ENCODE data around the gene OR1K1. TPM values are rescaled to one million over a fixed set of nuclear protein-coding genes. Genes with fewer than 3 reads are reported as not detected.

The OR1K1 gene
- total RNA-seq, 1 experiment from 2014 or later = not detected

DNA sequence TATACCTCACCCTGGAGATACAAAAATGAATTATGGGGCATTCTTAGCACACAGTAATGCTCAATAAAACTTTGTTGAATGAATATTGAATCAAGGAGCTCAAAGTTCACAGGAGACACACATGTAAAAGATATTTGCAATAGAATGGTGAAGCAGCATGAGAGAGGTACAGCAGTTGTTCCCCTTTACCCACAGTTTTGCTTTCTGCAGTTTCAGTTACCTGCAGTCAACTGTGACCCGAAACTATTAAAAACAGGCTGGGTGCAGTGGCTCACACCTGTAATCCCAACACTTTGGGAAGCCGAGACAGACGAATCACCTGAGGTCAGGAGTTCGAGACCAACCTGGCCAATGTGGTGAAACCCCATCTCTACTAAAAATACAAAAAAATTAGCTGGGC is 13.6 kb upstream of the OR1K1 start:
- POLR2A ChIA-PET (ENCODE audit: unreplicated experiment) = interaction anchor here (0.5 kb wide), 1 partner anchor 42 kb away, joined by 6 read pairs; no protein-coding TSS in a partner anchor
- Histone ChIP-seq H2AFZ (no peak overlapping the region), H3K9me2 (ENCODE audit: insufficient read depth) (no peaks in the 10 kb centered on the region), H3K4me1 (replicated peaks; ENCODE audit: insufficient read depth) (no peaks in the 10 kb centered on the region), H3K9me3 (ENCODE audit: insufficient read depth, low read depth) (no peaks in the 10 kb centered on the region), H3K4me3 (no peak overlapping the region), H3K27ac (no peak overlapping the region), H3K36me3 (ENCODE audit: low read depth) (no peaks in the 10 kb centered on the region), H3K27me3 (ENCODE audit: insufficient read depth, low read depth) (no peaks in the 10 kb centered on the region), H3K4me2 (no peak overlapping the region), H3F3A (ENCODE audit: insufficient read depth, low read depth) (no peaks in the 10 kb centered on the region), H4K20me1 (ENCODE audit: insufficient read depth) (no peaks in the 10 kb centered on the region), H3K79me2 (ENCODE audit: low read depth) (no peaks in the 10 kb centered on the region)
- DNase-seq = no peak
- no TSS peak for BruUV-seq (replicated peaks)
- intact Hi-C loops (cut with micrococcal nuclease; ENCODE audit: unreplicated experiment) = no loop called here
- CTCF ChIA-PET = no interaction called here
- TF ChIP-seq EZH2 (IDR thresholded peaks at IDR 0.05; ENCODE audit: low read depth) (no peak), CTCF (conservative IDR thresholded peaks at IDR 0.05) (no peak)

- H3K9me2 ChIP-seq (ENCODE audit: insufficient read depth) = no peaks in the 10 kb centered on the region
- no peak within 1 kb of the TSS for H3K4me2 ChIP-seq
- ChIA-PET POLR2A (ENCODE audit: unreplicated experiment) (no interaction called here), CTCF (no interaction called here)
- no peaks in the 10 kb centered on the region for H3K9me3 ChIP-seq (ENCODE audit: insufficient read depth, low read depth)
- no peak within 1 kb of the TSS for H3K4me3 ChIP-seq
- DNase-seq = no peak
- intact Hi-C loops (cut with micrococcal nuclease; ENCODE audit: unreplicated experiment) = no loop called here
- no peak within 1 kb of the TSS for H2AFZ ChIP-seq
- TF ChIP-seq CTCF (conservative IDR thresholded peaks at IDR 0.05) (no peak), EZH2 (IDR thresholded peaks at IDR 0.05; ENCODE audit: low read depth) (no peak)
- H3K27ac ChIP-seq = no peak within 1 kb of the TSS
- no peaks in the 10 kb centered on the region for H3K36me3 ChIP-seq (ENCODE audit: low read depth)
- BruUV-seq (replicated peaks) = no TSS peak
- H3F3A ChIP-seq (ENCODE audit: insufficient read depth, low read depth) = no peaks in the 10 kb centered on the region
- no peaks in the 10 kb centered on the region for H4K20me1 ChIP-seq (ENCODE audit: insufficient read depth)
- H3K27me3 ChIP-seq (ENCODE audit: insufficient read depth, low read depth) = peaks cover 11% of the 10 kb centered on the region
- H3K79me2 ChIP-seq (ENCODE audit: low read depth) = no peaks in the 10 kb centered on the region
- H3K4me1 ChIP-seq (replicated peaks; ENCODE audit: insufficient read depth) = no peaks in the 10 kb centered on the region
These were observed 11.1 kb upstream of the OR1K1 start, which contains the start of gene OR5C1 for GRCh38 chr9:122788831-122789230. TSS of gene OR5C1 (plus strand) at chr9:122788933. CDS start at chr9:122788933, 0 bp downstream.

GRCh38 chr9:122789256-122790046 is 10.5 kb upstream of the OR1K1 start:
- no peak overlapping the region for H3K4me3 ChIP-seq
- no peak overlapping the region for H3K27ac ChIP-seq
- no peaks in the 10 kb centered on the region for H3K79me2 ChIP-seq (ENCODE audit: low read depth)
- no peak for DNase-seq
- H2AFZ ChIP-seq = no peak overlapping the region
- no peaks in the 10 kb centered on the region for H3K4me1 ChIP-seq (replicated peaks; ENCODE audit: insufficient read depth)
- ChIA-PET CTCF (no interaction called here), POLR2A (ENCODE audit: unreplicated experiment) (no interaction called here)
- BruUV-seq (replicated peaks) = no TSS peak
- H3K27me3 ChIP-seq (ENCODE audit: insufficient read depth, low read depth) = peaks cover 11% of the 10 kb centered on the region
- intact Hi-C loops (cut with micrococcal nuclease; ENCODE audit: unreplicated experiment) = no loop called here
- no peak overlapping the region for H3K4me2 ChIP-seq
- no peaks in the 10 kb centered on the region for H3K36me3 ChIP-seq (ENCODE audit: low read depth)
- TF ChIP-seq EZH2 (IDR thresholded peaks at IDR 0.05; ENCODE audit: low read depth) (no peak), CTCF (conservative IDR thresholded peaks at IDR 0.05) (no peak)
- no peaks in the 10 kb centered on the region for H3K9me3 ChIP-seq (ENCODE audit: insufficient read depth, low read depth)
- no peaks in the 10 kb centered on the region for H4K20me1 ChIP-seq (ENCODE audit: insufficient read depth)
- no peaks in the 10 kb centered on the region for H3F3A ChIP-seq (ENCODE audit: insufficient read depth, low read depth)
- H3K9me2 ChIP-seq (ENCODE audit: insufficient read depth) = no peaks in the 10 kb centered on the region

Data from PC-9 (cell line).